ENCODE measurements around the gene ZNF507.

Gene ZNF507

DNA sequence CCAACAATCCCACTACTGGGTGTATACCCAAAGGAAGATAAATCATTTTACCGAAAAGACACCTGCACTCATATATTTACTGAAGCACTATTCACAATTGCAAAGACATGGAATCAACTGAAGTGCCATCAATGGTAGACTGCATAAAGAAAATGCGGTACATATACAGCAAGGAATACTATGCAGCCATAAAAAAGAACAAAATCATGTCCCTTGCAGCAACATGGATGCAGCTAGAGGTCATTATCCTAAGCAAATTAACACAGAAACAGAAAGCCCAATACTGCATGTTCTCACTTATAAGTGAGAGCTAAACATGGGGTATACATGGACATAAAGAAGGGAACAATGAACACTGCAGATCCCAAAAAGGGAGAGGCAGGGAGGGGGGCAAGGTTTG, 2.7 kb upstream of the ZNF507 start:
- no peak overlapping the region for H2BK15ac ChIP-seq (replicated peaks; ENCODE audit: low read depth)
- no peak overlapping the region for H3K4me2 ChIP-seq (ENCODE audit: low read length)
- no peaks in the 10 kb centered on the region for H3K4me1 ChIP-seq (ENCODE audit: control insufficient read depth, low read depth, low read length)
- no peak for DNase-seq
- H3K18ac ChIP-seq (ENCODE audit: low read length): no peak overlapping the region
- no peak overlapping the region for H3K4ac ChIP-seq (ENCODE audit: low read depth, low read length)
- H3K4me3 ChIP-seq (ENCODE audit: low read length): no peak overlapping the region
- no peak overlapping the region for H4K5ac ChIP-seq (ENCODE audit: low read length)
- H3K56ac ChIP-seq (ENCODE audit: low read length): no peak overlapping the region
- WGBS (ENCODE audit: extremely low coverage, insufficient coverage, low lambda C conversion rate): no CpG with 5 or more reads among the region's 2 CpGs
- H3K23ac ChIP-seq (ENCODE audit: low read length): no peak overlapping the region
- peaks cover 2% of the 10 kb centered on the region for H3K79me1 ChIP-seq (ENCODE audit: low read length)
- no peaks in the 10 kb centered on the region for H3K36me3 ChIP-seq (ENCODE audit: control insufficient read depth, insufficient read depth, low read length)
- H2AK5ac ChIP-seq (ENCODE audit: low read length): no peak overlapping the region
- H3K27ac ChIP-seq (ENCODE audit: low read depth, low read length): no peak overlapping the region
- H4K8ac ChIP-seq (ENCODE audit: low read depth, low read length): no peak overlapping the region
- H2BK120ac ChIP-seq (ENCODE audit: low read depth, low read length): no peak overlapping the region
- H3K79me2 ChIP-seq (ENCODE audit: control insufficient read depth, insufficient read depth, low read length): peaks cover 11% of the 10 kb centered on the region
- H3K9ac ChIP-seq (ENCODE audit: low read length): no peak overlapping the region
- H2BK5ac ChIP-seq (ENCODE audit: low read length): no peak overlapping the region
- H3K27me3 ChIP-seq (ENCODE audit: insufficient read depth, low read length, poor library complexity): no peaks in the 10 kb centered on the region

DNA sequence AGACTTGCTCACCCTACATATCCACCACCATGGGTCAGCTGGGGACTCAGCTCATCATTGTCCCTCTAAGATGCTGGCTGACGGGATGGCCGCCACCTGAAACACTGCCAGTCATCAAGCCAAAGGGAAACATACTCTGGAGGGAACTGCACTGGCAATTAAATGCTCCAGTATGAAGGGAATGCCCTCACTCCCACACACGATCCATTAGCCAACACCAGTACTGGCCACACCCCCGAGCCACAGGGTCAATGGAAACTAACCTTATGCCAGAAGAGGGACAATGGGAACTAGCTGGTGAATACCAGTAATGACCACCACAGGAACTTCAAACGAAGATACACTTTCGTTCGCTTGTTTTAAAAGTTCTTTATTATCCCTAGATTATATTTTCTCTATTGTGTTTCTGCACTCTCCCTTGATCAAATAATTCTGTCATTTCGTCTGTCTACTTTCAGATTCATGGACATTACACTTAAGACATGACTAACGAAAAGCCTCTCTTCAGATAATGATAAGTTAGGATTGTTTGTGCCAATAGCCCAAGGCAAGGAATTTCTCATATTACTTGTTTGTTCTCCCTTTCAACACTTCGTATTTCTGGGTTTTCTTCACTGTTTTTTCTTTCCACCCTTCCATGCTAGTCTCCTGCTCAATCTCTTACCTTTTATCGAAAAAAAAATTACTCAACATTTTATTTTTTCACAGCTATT, 1.7 kb upstream of the ZNF507 start:
- no peak overlapping the region for H4K8ac ChIP-seq (ENCODE audit: low read depth, low read length)

DNA sequence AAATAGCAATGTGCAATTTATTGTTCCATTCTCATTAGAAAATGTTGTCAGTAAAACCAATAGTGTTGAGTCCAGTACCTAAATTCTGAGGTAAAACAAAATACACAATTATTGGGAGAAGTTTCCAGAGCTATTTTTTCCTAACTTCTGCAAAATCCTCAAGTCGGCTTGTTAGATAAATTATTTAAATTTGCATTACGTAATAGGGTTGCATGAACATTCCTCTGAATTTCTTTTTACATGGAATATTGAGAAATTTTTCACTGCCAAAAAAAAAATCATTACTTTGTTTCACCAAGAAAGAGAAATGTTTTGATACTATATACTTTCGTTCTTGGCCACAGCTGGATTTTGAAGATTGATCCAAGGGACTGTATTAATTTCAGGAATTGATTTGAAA, 1.5 kb downstream of the ZNF507 start:
- no peak overlapping the region for H2BK120ac ChIP-seq (ENCODE audit: low read depth, low read length)
- H3K4me3 ChIP-seq (ENCODE audit: low read length): no peak overlapping the region
- no peaks in the 10 kb centered on the region for H3K4me1 ChIP-seq (ENCODE audit: control insufficient read depth, low read depth, low read length)
- H3K4ac ChIP-seq (ENCODE audit: low read depth, low read length): no peak overlapping the region
- no peak overlapping the region for H4K5ac ChIP-seq (ENCODE audit: low read length)
- peaks cover 9% of the 10 kb centered on the region for H3K79me1 ChIP-seq (ENCODE audit: low read length)
- no CpG with 5 or more reads among the region's 3 CpGs for WGBS (ENCODE audit: extremely low coverage, insufficient coverage, low lambda C conversion rate)
- H3K18ac ChIP-seq (ENCODE audit: low read length): no peak overlapping the region
- H3K23ac ChIP-seq (ENCODE audit: low read length): no peak overlapping the region
- H3K79me2 ChIP-seq (ENCODE audit: control insufficient read depth, insufficient read depth, low read length): peaks cover 11% of the 10 kb centered on the region
- H4K8ac ChIP-seq (ENCODE audit: low read depth, low read length): no peak overlapping the region
- peaks cover 2% of the 10 kb centered on the region for H3K36me3 ChIP-seq (ENCODE audit: control insufficient read depth, insufficient read depth, low read length)
- H3K27me3 ChIP-seq (ENCODE audit: insufficient read depth, low read length, poor library complexity): no peaks in the 10 kb centered on the region
- H2AK5ac ChIP-seq (ENCODE audit: low read length): no peak overlapping the region
- no peak for DNase-seq
- H3K9ac ChIP-seq (ENCODE audit: low read length): peak overlapping the region; percentile 91
- H3K4me2 ChIP-seq (ENCODE audit: low read length): peak overlapping the region; percentile 61
- no peak overlapping the region for H3K56ac ChIP-seq (ENCODE audit: low read length)
- H2BK5ac ChIP-seq (ENCODE audit: low read length): no peak overlapping the region
- no peak overlapping the region for H2BK15ac ChIP-seq (replicated peaks; ENCODE audit: low read depth)
- H3K27ac ChIP-seq (ENCODE audit: low read depth, low read length): no peak overlapping the region

More for the DNA sequence above, 1.7 kb upstream of the ZNF507 start:
- DNase-seq: peak; percentile 8
- H2BK15ac ChIP-seq (replicated peaks; ENCODE audit: low read depth): no peak overlapping the region
- H3K4me3 ChIP-seq (ENCODE audit: low read length): no peak overlapping the region
- no peak overlapping the region for H3K27ac ChIP-seq (ENCODE audit: low read depth, low read length)
- H3K79me2 ChIP-seq (ENCODE audit: control insufficient read depth, insufficient read depth, low read length): peaks cover 11% of the 10 kb centered on the region
- H3K18ac ChIP-seq (ENCODE audit: low read length): no peak overlapping the region
- H3K27me3 ChIP-seq (ENCODE audit: insufficient read depth, low read length, poor library complexity): no peaks in the 10 kb centered on the region
- no peaks in the 10 kb centered on the region for H3K36me3 ChIP-seq (ENCODE audit: control insufficient read depth, insufficient read depth, low read length)
- no peak overlapping the region for H3K4ac ChIP-seq (ENCODE audit: low read depth, low read length)
- no peaks in the 10 kb centered on the region for H3K4me1 ChIP-seq (ENCODE audit: control insufficient read depth, low read depth, low read length)
- no peak overlapping the region for H2BK120ac ChIP-seq (ENCODE audit: low read depth, low read length)
- 100% methylated on average over 1 of the region's 11 CpGs for WGBS (ENCODE audit: extremely low coverage, insufficient coverage, low lambda C conversion rate)
- no peak overlapping the region for H3K23ac ChIP-seq (ENCODE audit: low read length)
- no peak overlapping the region for H3K4me2 ChIP-seq (ENCODE audit: low read length)
- no peak overlapping the region for H3K56ac ChIP-seq (ENCODE audit: low read length)
- no peak overlapping the region for H2BK5ac ChIP-seq (ENCODE audit: low read length)
- H3K79me1 ChIP-seq (ENCODE audit: low read length): peaks cover 2% of the 10 kb centered on the region
- no peak overlapping the region for H4K5ac ChIP-seq (ENCODE audit: low read length)
- no peak overlapping the region for H2AK5ac ChIP-seq (ENCODE audit: low read length)
- H3K9ac ChIP-seq (ENCODE audit: low read length): no peak overlapping the region

DNA sequence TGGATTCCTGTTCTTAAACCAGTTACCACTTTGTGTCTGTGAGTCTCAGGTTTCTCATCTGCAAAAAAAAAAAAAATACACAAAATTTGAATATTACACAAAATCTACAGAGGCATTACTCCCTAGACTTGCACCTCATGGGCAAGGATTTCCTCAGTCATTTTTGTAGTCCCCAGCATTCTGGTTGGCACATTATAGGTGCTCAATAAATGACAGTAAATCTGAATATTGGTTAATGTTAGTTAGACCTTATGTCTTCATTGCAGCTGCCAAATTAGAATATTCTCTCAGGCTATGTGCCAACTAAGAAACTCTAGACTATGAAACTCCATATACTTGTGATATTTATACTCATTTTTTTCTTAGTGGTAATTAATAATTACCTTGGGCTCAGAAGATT, 2.2 kb downstream of the ZNF507 start:
- H3K79me1 ChIP-seq (ENCODE audit: low read length): peaks cover 9% of the 10 kb centered on the region
- H2BK5ac ChIP-seq (ENCODE audit: low read length): no peak overlapping the region
- H3K4ac ChIP-seq (ENCODE audit: low read depth, low read length): no peak overlapping the region
- H2BK15ac ChIP-seq (replicated peaks; ENCODE audit: low read depth): no peak overlapping the region
- H2AK5ac ChIP-seq (ENCODE audit: low read length): no peak overlapping the region
- H3K4me3 ChIP-seq (ENCODE audit: low read length): no peak overlapping the region
- H3K79me2 ChIP-seq (ENCODE audit: control insufficient read depth, insufficient read depth, low read length): peaks cover 11% of the 10 kb centered on the region
- no peak overlapping the region for H4K5ac ChIP-seq (ENCODE audit: low read length)
- H3K4me1 ChIP-seq (ENCODE audit: control insufficient read depth, low read depth, low read length): no peaks in the 10 kb centered on the region
- H3K4me2 ChIP-seq (ENCODE audit: low read length): no peak overlapping the region
- H3K9ac ChIP-seq (ENCODE audit: low read length): no peak overlapping the region
- H2BK120ac ChIP-seq (ENCODE audit: low read depth, low read length): no peak overlapping the region
- peaks cover 2% of the 10 kb centered on the region for H3K36me3 ChIP-seq (ENCODE audit: control insufficient read depth, insufficient read depth, low read length)
- DNase-seq: no peak
- no peak overlapping the region for H3K27ac ChIP-seq (ENCODE audit: low read depth, low read length)
- no peak overlapping the region for H3K56ac ChIP-seq (ENCODE audit: low read length)
- no peaks in the 10 kb centered on the region for H3K27me3 ChIP-seq (ENCODE audit: insufficient read depth, low read length, poor library complexity)
- no peak overlapping the region for H3K23ac ChIP-seq (ENCODE audit: low read length)
- no peak overlapping the region for H3K18ac ChIP-seq (ENCODE audit: low read length)
- H4K8ac ChIP-seq (ENCODE audit: low read depth, low read length): no peak overlapping the region

DNA sequence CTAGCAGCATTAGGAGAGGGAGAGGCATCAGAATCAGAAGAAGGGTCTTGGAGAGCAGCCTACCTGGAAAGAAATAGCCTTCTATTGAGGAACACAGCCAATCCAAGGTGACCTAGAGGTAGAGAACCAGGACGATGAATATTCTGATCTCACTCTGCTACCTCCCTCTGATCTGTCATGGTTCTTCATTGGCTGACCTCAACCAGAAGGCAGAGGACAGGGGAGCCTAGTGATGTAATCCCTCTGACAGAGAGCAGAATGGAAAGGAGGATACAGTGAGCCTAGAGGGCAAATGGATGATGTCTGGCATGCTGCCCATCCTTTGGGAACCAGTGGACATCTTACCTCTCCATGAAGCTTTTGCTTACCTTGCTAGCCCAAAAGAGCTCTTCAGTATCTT, 3.6 kb downstream of the ZNF507 start:
- Histone ChIP-seq H2AK5ac (ENCODE audit: low read length) (no peak overlapping the region), H3K4ac (ENCODE audit: low read depth, low read length) (no peak overlapping the region), H3K4me1 (ENCODE audit: control insufficient read depth, low read depth, low read length) (no peaks in the 10 kb centered on the region), H2BK5ac (ENCODE audit: low read length) (no peak overlapping the region), H3K4me3 (ENCODE audit: low read length) (no peak overlapping the region), H3K79me2 (ENCODE audit: control insufficient read depth, insufficient read depth, low read length) (peaks cover 11% of the 10 kb centered on the region), H3K27ac (ENCODE audit: low read depth, low read length) (no peak overlapping the region), H3K23ac (ENCODE audit: low read length) (no peak overlapping the region), H3K27me3 (ENCODE audit: insufficient read depth, low read length, poor library complexity) (no peaks in the 10 kb centered on the region), H3K56ac (ENCODE audit: low read length) (no peak overlapping the region), H3K36me3 (ENCODE audit: control insufficient read depth, insufficient read depth, low read length) (peaks cover 8% of the 10 kb centered on the region), H3K9ac (ENCODE audit: low read length) (no peak overlapping the region), H3K4me2 (ENCODE audit: low read length) (no peak overlapping the region), H4K8ac (ENCODE audit: low read depth, low read length) (no peak overlapping the region), H3K79me1 (ENCODE audit: low read length) (peaks cover 12% of the 10 kb centered on the region), H4K5ac (ENCODE audit: low read length) (no peak overlapping the region), H3K18ac (ENCODE audit: low read length) (no peak overlapping the region), H2BK120ac (ENCODE audit: low read depth, low read length) (no peak overlapping the region), H2BK15ac (replicated peaks; ENCODE audit: low read depth) (no peak overlapping the region)
- DNase-seq: peak; percentile 61
- no CpG with 5 or more reads among the region's 1 CpG for WGBS (ENCODE audit: extremely low coverage, insufficient coverage, low lambda C conversion rate)
